SU-DHL-6 (cell line): Measurements from ENCODE around the gene MGAT4C.

Experiments used
- H2AFZ ChIP-seq: fragments of 200-600 bp; sonication (generic); 2 replicates; pipeline ENCODE4 v1.6.1; 2014; ENCODE audit warnings: low read depth, mild to moderate bottlenecking, moderate library complexity, mixed read lengths, antibody characterized with exemption, low read length; ENCODE audit not compliant: severe bottlenecking
- H3F3A ChIP-seq: fragments of 200-600 bp; shearing (Covaris generic); 2 replicates; pipeline ENCODE4 v1.6.0; 2016; ENCODE audit warnings: antibody characterized with exemption, mild to moderate bottlenecking; ENCODE audit not compliant: insufficient read depth
- H3K27ac ChIP-seq: fragments of 200-600 bp; sonication (generic); 2 replicates; pipeline ENCODE4 v1.5.1; 2016; ENCODE audit warnings: low read depth, mild to moderate bottlenecking, low read length, moderate library complexity, mixed read lengths
- H3K27me3 ChIP-seq: fragments of 200-600 bp; sonication (generic), shearing (Covaris generic); 2 replicates; pipeline ENCODE4 v1.6.0; 2014; ENCODE audit warnings: mild to moderate bottlenecking, low read length
- H3K36me3 ChIP-seq: fragments of 200-600 bp; sonication (generic); 2 replicates; pipeline ENCODE4 v1.6.1; 2014; ENCODE audit warnings: mild to moderate bottlenecking, low read length, mixed read lengths
- H3K4me2 ChIP-seq: fragments of 300-600, 200-600 bp; shearing (Covaris generic), sonication (generic); 2 replicates; pipeline ENCODE4 v1.6.0; 2014; ENCODE audit warnings: low read length, low read depth, mild to moderate bottlenecking; ENCODE audit not compliant: poor library complexity, severe bottlenecking
- H3K4me3 ChIP-seq: fragments of 200-600 bp; sonication (generic); 2 replicates; pipeline ENCODE4 v1.5.1; 2014; ENCODE audit warnings: antibody characterized with exemption, low read length, mild to moderate bottlenecking, mixed read lengths; ENCODE audit not compliant: insufficient read depth, poor library complexity, severe bottlenecking
- H3K79me2 ChIP-seq: fragments of 200-600 bp; sonication (generic); 2 replicates; pipeline ENCODE4 v1.6.1; 2014; ENCODE audit warnings: mild to moderate bottlenecking, low read length, moderate library complexity; ENCODE audit not compliant: insufficient read depth
- H3K9ac ChIP-seq: fragments of 200-600 bp; sonication (generic); 2 replicates; pipeline ENCODE4 v1.7.0; 2014; ENCODE audit warnings: mild to moderate bottlenecking, low read length
- H3K9me2 ChIP-seq: fragments of 200-600 bp; sonication (generic); replicated peaks from 2 replicates; pipeline ENCODE4 v1.6.1; 2014; ENCODE audit warnings: low read length; ENCODE audit not compliant: insufficient read depth
- H3K9me3 ChIP-seq: fragments of 200-600 bp; sonication (generic); 2 replicates; pipeline ENCODE4 v1.6.1; 2014; ENCODE audit warnings: low read length, mixed read lengths; ENCODE audit not compliant: insufficient read depth
- H4K20me1 ChIP-seq: fragments of 200-600 bp; sonication (generic); 2 replicates; pipeline ENCODE4 v1.6.1; 2014; ENCODE audit warnings: low read depth, mild to moderate bottlenecking, antibody characterized with exemption, low read length, moderate library complexity, mixed read lengths
- EZH2phosphoT487 ChIP-seq: fragments of 200-600 bp; sonication (generic), shearing (Covaris generic); conservative IDR thresholded peaks from 2 replicates; pipeline ENCODE4 v1.6.1; 2018; ENCODE audit warnings: mild to moderate bottlenecking, antibody characterized with exemption, low read length, moderate library complexity, mixed read lengths
- TF ChIP-seq, protein P1 (sequence below): fragments of 200-600 bp; sonication (generic); IDR thresholded peaks from one replicate; pipeline ENCODE4 v1.5.1; 2017; ENCODE audit warnings: antibody characterized with exemption, mild to moderate bottlenecking, low read length, moderate library complexity; ENCODE audit not compliant: insufficient read depth, poor library complexity, severe bottlenecking

The MGAT4C gene

GRCh38 chr12:86193931-86194330 is 62.3 kb downstream of the MGAT4C start:
- H3K4me2 ChIP-seq: no peak overlapping the region
- no peaks in the 10 kb centered on the region for H3K9me3 ChIP-seq
- no peaks in the 10 kb centered on the region for H3K79me2 ChIP-seq
- H3K27ac ChIP-seq: no peak overlapping the region
- TF ChIP-seq, protein P1, sequence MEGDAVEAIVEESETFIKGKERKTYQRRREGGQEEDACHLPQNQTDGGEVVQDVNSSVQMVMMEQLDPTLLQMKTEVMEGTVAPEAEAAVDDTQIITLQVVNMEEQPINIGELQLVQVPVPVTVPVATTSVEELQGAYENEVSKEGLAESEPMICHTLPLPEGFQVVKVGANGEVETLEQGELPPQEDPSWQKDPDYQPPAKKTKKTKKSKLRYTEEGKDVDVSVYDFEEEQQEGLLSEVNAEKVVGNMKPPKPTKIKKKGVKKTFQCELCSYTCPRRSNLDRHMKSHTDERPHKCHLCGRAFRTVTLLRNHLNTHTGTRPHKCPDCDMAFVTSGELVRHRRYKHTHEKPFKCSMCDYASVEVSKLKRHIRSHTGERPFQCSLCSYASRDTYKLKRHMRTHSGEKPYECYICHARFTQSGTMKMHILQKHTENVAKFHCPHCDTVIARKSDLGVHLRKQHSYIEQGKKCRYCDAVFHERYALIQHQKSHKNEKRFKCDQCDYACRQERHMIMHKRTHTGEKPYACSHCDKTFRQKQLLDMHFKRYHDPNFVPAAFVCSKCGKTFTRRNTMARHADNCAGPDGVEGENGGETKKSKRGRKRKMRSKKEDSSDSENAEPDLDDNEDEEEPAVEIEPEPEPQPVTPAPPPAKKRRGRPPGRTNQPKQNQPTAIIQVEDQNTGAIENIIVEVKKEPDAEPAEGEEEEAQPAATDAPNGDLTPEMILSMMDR: no peak
- TF ChIP-seq EZH2phosphoT487: no peak
- H3K4me3 ChIP-seq: no peak overlapping the region
- no peaks in the 10 kb centered on the region for H3F3A ChIP-seq
- H2AFZ ChIP-seq: no peak overlapping the region
- no peaks in the 10 kb centered on the region for H3K9me2 ChIP-seq
- no peaks in the 10 kb centered on the region for H4K20me1 ChIP-seq
- no peaks in the 10 kb centered on the region for H3K27me3 ChIP-seq
- H3K9ac ChIP-seq: no peak overlapping the region
- no peaks in the 10 kb centered on the region for H3K36me3 ChIP-seq

- TF ChIP-seq EZH2phosphoT487: no peak
- TF ChIP-seq, protein P1: no peak
- H3F3A ChIP-seq: no peaks in the 10 kb centered on the region
- no peaks in the 10 kb centered on the region for H3K36me3 ChIP-seq
- H3K9me2 ChIP-seq: no peaks in the 10 kb centered on the region
- no peak overlapping the region for H3K27ac ChIP-seq
- no peak overlapping the region for H3K4me2 ChIP-seq
- no peaks in the 10 kb centered on the region for H3K9me3 ChIP-seq
- H3K79me2 ChIP-seq: no peaks in the 10 kb centered on the region
- no peak overlapping the region for H3K9ac ChIP-seq
- no peaks in the 10 kb centered on the region for H3K27me3 ChIP-seq
- H4K20me1 ChIP-seq: no peaks in the 10 kb centered on the region
- no peak overlapping the region for H2AFZ ChIP-seq
- H3K4me3 ChIP-seq: no peak overlapping the region
These were observed 68.0 kb downstream of the MGAT4C start for GRCh38 chr12:86188226-86188625.

DNA sequence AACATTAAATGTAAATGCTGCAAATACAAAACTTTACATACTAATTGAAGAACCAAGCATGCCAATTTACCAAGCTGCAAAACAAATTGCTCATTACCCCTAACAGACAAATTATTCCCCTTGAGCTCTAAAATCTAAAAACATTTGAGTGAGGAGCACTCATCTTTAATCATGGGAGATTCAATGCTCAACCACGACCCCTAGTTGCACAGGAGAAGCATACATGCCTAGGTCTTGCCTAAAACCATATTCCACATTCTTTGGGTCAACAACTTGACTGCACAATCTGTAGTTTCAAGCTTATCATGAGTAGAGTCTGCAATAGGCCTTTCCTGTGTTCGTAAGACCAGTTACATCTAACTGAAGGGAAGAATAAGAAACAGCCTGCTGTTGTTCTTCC is 69.7 kb downstream of the MGAT4C start:
- no peak overlapping the region for H3K27ac ChIP-seq
- H3K4me2 ChIP-seq: no peak overlapping the region
- H4K20me1 ChIP-seq: no peaks in the 10 kb centered on the region
- no peaks in the 10 kb centered on the region for H3K27me3 ChIP-seq
- no peaks in the 10 kb centered on the region for H3K9me2 ChIP-seq
- no peak overlapping the region for H2AFZ ChIP-seq
- no peaks in the 10 kb centered on the region for H3F3A ChIP-seq
- H3K9me3 ChIP-seq: no peaks in the 10 kb centered on the region
- H3K36me3 ChIP-seq: no peaks in the 10 kb centered on the region
- H3K79me2 ChIP-seq: no peaks in the 10 kb centered on the region
- H3K4me3 ChIP-seq: no peak overlapping the region
- TF ChIP-seq EZH2phosphoT487: no peak
- TF ChIP-seq, protein P1: no peak
- H3K9ac ChIP-seq: no peak overlapping the region
